HG02840 (cell line): Measurements from ENCODE around the gene USP5.

Source experiments
- ATAC-seq: cut with Tn5 transposase; IDR thresholded peaks from one replicate; pipeline ENCODE4 v1.9.1; 2021; ENCODE audit warnings: mild to moderate bottlenecking, moderate library complexity, moderate number of reproducible peaks; ENCODE audit not compliant: unreplicated experiment, low FRiP score

USP5 gene

GRCh38 chr12:6838854-6839253, 13.1 kb upstream of the USP5 start:
- no peak for ATAC-seq

GRCh38 chr12:6839482-6840201, 12.3 kb upstream of the USP5 start:
- peak; percentile 80 for ATAC-seq

- no peak for ATAC-seq
These were observed 11.6 kb upstream of the USP5 start for GRCh38 chr12:6840330-6840729.

- no peak for ATAC-seq
These were observed 11.0 kb upstream of the USP5 start, which contains the start of gene GNB3 for GRCh38 chr12:6840761-6841515. Gene GNB3 (plus strand): TSS chr12:6840925. CDS start chr12:6841288, 363 bp downstream.

- ATAC-seq = no peak
These were observed 9.9 kb upstream of the USP5 start for GRCh38 chr12:6842075-6842474.

- ATAC-seq = no peak
These were observed 8.6 kb upstream of the USP5 start for GRCh38 chr12:6843118-6843902.

- ATAC-seq = no peak
These were observed 6.6 kb upstream of the USP5 start for GRCh38 chr12:6845395-6845794.

- no peak for ATAC-seq
These were observed 5.6 kb upstream of the USP5 start for GRCh38 chr12:6846316-6846869.

- no peak for ATAC-seq
These were observed 4.3 kb upstream of the USP5 start for GRCh38 chr12:6847676-6848075.

- no peak for ATAC-seq
These were observed 2.5 kb upstream of the USP5 start for GRCh38 chr12:6849427-6849826.

- ATAC-seq = no peak
These were observed 1.9 kb upstream of the USP5 start for GRCh38 chr12:6849976-6850560.

GRCh38 chr12:6850796-6851152, 1.2 kb upstream of the USP5 start:
- ATAC-seq = no peak

GRCh38 chr12:6851153-6851920, 613 bp upstream of the USP5 start, which contains the start of gene CDCA3:
Gene CDCA3 (minus strand): TSS chr12:6851286. CDS start chr12:6850952, 334 bp downstream.
- peak; percentile 46 for ATAC-seq

GRCh38 chr12:6852651-6853354, 853 bp downstream of the USP5 start:
- ATAC-seq = no peak

GRCh38 chr12:6853626-6854025, 1.7 kb downstream of the USP5 start:
- ATAC-seq = no peak

- no peak for ATAC-seq
These were observed 2.1 kb downstream of the USP5 start for GRCh38 chr12:6854036-6854435.

GRCh38 chr12:6855322-6855721, 3.4 kb downstream of the USP5 start:
- ATAC-seq = no peak

GRCh38 chr12:6858799-6859198, 6.8 kb downstream of the USP5 start:
- no peak for ATAC-seq

- ATAC-seq = no peak
These were observed 8.2 kb downstream of the USP5 start for GRCh38 chr12:6860116-6860515.
